ENCODE data around the gene HIPK3.
"Not testable (repeated sequence)": the region's sequence is repeated elsewhere in the genome, so short reads cannot be mapped to it uniquely, and the experiment has no call there.

The HIPK3 gene

DNA sequence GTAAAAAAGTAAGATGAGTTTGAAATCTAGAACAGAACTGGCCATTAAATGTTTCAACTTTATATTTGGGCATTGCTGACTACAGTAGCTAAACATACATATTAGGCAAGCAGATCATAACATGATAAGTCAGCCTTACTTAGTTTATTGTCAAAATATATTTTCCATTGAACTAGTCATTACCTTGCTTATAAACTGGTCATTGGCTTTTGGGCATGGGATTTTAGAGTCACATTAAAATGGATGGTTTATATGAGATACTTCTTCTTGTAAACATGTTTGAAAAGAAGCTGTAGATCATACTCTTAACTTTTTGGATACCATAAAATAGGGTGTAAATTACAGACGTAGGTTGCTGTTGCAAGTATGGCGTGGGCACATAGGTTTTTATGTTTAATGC lies 2.7 kb downstream of the HIPK3 start:
- DNase-seq: no peak

- DNase-seq: not testable (repeated sequence)
These were observed 4.2 kb downstream of the HIPK3 start for GRCh38 chr11:33261350-33261749.

GRCh38 chr11:33262011-33262645 lies 4.9 kb downstream of the HIPK3 start:
- DNase-seq: no peak

DNA sequence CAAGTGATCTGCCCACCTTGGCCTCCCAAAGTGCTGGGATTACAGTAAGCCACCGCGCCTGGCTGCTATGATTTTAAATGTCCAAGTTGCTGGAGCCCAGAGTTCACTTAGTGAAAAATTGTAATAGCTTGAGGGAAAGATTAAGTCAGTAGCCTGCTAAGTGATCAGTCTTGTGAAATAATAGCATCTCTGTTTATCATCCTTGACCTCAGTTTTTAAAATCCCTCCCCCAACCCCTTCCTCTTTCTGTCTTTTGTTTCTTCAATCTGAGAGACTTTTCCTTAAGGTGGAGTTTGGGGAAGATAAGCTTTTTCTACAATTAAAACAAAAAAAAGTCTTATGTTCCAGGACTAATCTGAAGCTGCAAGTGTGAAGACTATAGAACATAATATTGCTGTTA lies 6.4 kb downstream of the HIPK3 start:
- DNase-seq: no peak

DNA sequence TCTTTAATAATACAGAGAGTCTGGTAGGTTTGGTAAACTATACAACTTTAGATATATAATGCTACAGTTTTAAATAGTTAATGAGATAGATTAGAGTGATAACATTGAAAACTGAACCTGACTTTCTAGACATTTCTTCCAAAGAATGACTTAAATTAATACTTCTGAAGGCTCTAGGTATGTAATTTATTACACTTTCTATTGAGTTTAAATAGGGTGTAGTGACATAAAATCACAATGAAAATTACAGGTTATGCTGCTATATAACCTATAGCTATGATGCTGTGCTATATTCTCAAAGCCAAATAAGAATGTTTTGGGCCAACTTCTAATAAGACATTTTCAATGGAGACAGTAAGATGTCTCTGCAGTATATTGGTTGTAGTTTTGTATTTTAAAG lies 7.7 kb downstream of the HIPK3 start:
- DNase-seq: no peak

- no peak for DNase-seq
These were observed 9.4 kb downstream of the HIPK3 start for GRCh38 chr11:33266393-33267215.

DNA sequence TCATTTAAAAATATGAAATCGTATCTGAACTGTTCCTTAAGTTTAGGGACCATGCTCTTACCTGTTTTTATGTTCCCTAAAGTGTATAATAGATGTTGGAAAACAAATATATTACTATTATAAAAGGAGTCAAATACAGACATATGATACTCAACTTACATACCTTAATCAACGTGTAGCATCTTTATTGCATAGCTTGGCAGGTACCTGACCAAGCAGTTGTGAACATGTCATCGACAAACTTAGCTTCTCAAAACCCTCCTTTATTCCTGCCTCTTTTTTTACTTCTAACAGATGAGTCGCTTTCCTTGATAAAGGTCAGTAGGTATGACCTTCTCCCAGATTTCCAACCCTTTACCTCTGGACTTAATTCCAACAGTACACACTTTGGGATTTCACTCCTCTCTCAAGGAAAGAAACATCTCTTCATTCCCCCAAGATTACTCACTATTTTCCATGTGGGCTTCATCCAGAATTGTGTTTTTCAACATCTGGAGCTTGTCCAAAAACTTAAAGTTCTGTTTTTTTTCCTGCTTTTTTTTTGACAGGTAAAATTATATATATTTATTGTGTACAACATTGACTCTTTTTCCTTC lies 11.9 kb downstream of the HIPK3 start:
- no peak for DNase-seq

DNA sequence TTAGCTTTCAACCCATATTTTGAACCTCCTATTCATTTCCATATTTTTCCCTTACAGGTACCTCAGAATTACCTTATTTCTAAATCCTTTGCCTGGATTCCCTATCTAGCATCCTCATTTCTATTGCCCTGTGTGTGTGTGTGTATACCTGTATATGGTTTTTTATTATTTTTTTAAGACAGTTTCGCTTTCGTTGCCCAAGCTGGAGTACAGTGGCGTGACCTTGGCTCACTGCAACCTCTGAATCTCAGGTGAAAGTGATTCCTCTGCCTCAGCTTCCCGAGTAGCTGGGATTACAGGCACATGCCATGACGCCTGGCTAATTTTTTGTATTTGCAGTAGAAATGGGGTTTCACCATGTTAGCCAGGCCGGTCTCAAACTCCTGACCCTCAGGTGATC lies 12.6 kb downstream of the HIPK3 start:
- no peak for DNase-seq

GRCh38 chr11:33271059-33271458 lies 13.9 kb downstream of the HIPK3 start:
- no peak for DNase-seq

GRCh38 chr11:33272338-33273107 lies 15.3 kb downstream of the HIPK3 start:
- no peak for DNase-seq

DNA sequence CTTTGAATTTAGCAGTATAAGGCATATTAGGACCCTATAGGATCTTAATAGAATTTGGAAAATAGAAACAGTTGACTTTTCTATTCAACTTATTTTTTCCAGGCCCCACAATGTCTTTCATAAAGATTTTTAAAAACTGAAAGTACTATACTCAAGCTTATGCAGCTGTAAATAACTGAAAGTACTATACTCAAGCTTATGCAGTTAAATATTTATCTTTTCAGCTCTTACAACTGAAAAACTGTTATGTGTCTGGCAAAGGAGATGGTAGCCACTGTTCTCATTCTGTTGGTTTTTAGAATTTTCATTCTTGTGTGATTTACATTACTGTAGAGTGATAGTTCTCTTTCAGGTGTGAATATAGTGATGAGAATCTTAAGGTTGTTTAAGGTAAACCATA lies 16.5 kb downstream of the HIPK3 start:
- no peak for DNase-seq

DNA sequence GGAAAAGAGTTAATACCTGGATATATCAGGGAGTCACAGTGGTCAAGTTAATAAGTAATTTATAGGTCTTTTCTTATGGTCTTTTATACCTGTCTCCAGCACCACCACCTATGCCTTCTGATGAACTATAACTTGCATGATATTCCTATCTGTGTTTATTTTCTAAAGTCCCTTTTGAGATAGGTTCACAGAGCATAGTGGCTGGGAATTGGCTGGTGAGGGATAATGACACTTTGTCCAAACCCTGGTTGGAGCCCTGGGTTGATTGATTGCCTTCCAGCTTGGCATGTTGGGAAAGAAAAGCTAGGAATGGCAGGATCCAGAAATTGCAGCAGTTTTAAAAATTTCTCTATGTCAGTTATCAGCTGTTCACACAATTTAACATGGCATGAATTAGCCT lies 23.2 kb downstream of the HIPK3 start:
- no peak for DNase-seq

DNA sequence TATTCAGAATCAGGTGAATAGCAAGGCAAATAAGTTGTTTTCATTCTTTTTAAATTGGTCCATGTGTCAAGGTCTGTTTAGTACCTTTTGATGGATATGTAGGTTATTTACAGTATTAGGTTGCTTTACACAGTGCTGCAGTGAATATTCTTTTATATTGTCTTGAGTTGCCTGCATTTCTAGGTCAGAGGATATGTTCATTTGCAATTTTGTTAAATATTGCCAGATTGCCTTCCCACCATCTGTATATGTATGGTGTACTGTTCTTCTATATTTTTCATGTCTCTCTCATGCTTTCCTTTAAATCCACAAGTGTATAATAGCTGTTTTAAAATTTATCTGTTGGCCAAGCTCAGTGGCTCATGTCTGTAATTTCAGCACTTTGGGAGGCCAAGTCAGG lies 24.6 kb downstream of the HIPK3 start:
- no peak for DNase-seq

- no peak for DNase-seq
These were observed 27.6 kb downstream of the HIPK3 start for GRCh38 chr11:33284818-33285217.

DNA sequence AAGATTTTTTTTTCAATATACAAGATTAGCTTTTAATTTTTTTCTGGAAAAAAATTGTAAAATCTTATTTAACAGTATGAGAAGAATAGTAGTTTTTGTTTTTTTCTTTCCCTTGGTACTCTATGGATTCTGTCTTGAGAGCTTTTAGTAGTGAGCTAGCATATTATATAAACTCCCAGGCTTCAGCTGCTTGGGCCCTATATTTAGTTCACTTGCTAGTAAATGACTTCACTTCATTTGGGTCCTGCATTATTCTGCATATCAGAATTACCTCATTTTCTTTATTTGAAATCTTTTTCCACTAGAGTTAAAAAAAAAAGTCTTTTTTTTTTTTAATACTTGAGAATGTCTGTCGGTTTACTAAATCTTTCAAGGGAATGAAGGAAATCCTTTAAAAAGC lies 33.1 kb downstream of the HIPK3 start:
- no peak for DNase-seq

DNA sequence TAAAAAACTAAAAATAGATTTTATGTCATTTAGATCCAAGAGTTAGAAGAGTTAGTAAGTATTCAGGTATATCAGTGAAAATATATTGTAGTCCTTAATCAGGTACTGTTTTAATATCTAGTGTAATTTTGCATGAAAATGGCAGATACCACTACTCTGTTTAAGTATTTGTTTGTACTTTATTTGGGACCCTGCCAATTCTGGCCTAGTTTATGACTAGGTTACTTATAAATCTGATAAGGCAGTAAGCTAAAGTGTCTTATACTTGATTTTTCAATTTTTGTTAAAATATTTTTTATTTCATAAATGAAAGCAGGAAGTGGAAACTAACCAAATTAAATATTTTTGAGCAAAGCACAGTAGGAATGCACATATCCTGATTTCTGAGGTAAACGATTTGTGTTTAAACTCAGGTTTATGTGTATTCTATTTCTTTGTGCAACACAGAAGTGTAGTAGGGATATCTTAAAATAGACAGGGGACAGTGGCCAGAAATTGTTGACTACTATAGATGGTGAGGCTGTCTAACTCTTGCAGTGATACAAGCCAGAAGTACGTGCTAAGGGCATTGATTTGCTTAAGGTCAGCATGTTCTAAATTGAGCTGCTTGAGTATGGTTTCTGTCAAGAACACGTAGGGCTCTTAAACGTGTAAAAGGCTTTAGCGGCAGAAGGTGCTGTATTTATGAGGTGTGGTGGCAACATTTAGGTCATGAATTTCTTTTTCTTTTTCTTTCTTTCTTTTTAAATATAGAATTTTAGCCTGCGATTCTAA lies 34.0 kb downstream of the HIPK3 start:
- DNase-seq: no peak

GRCh38 chr11:33292311-33292710 lies 35.1 kb downstream of the HIPK3 start:
- no peak for DNase-seq

DNA sequence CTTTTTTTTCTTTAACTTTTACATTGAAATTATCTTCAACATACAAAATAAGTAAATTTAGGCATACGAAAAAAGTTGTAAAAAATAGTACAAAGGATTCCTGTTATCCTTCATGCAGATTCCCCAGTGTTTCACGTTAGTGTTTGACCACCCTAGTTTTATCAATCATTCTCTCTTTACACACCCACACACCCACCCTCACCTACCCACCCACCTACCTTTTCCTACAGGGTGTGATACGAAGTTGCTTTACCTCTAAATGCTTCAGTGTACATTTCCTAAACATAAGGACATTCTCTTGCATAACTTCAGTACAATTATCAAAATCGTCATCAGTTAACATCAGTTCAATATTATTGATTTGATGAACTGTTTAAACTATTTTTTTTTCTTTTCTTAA lies 37.0 kb downstream of the HIPK3 start:
- no peak for DNase-seq

- DNase-seq: no peak
These were observed 37.6 kb downstream of the HIPK3 start for GRCh38 chr11:33294797-33295196.

- DNase-seq: no peak
These were observed 39.5 kb downstream of the HIPK3 start for GRCh38 chr11:33296695-33297094.

DNA sequence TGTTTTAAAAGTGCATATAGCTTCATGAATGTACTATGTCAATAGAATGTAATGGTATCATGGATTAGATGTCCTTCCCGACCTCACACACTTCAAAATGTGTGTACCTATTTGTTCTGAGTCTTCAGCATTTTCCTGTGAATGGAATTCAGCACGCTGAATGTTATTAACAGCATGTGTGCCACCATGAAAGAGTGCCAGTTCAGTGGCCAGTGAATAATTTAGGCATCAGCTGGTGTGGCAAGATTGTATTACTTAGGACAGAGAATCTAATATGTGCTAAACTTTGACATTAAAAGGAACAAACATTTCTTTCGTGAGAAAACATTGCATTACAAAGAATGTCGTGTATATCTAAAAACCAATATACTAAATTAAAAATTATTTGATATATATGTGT lies 46.4 kb downstream of the HIPK3 start:
- DNase-seq: no peak

GRCh38 chr11:33306821-33307220 lies 49.6 kb downstream of the HIPK3 start:
- DNase-seq: not testable (repeated sequence)

- DNase-seq: no peak
These were observed 50.8 kb downstream of the HIPK3 start for GRCh38 chr11:33307984-33308383.
